Measurements from ENCODE around the gene LURAP1L.
A peak's percentile ranks its signal among the peaks of the same experiment; 100 is the strongest.

Gene LURAP1L, protein sequence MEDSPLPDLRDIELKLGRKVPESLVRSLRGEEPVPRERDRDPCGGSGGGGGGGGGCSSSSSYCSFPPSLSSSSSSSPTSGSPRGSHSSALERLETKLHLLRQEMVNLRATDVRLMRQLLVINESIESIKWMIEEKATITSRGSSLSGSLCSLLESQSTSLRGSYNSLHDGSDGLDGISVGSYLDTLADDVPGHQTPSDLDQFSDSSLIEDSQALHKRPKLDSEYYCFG

DNA sequence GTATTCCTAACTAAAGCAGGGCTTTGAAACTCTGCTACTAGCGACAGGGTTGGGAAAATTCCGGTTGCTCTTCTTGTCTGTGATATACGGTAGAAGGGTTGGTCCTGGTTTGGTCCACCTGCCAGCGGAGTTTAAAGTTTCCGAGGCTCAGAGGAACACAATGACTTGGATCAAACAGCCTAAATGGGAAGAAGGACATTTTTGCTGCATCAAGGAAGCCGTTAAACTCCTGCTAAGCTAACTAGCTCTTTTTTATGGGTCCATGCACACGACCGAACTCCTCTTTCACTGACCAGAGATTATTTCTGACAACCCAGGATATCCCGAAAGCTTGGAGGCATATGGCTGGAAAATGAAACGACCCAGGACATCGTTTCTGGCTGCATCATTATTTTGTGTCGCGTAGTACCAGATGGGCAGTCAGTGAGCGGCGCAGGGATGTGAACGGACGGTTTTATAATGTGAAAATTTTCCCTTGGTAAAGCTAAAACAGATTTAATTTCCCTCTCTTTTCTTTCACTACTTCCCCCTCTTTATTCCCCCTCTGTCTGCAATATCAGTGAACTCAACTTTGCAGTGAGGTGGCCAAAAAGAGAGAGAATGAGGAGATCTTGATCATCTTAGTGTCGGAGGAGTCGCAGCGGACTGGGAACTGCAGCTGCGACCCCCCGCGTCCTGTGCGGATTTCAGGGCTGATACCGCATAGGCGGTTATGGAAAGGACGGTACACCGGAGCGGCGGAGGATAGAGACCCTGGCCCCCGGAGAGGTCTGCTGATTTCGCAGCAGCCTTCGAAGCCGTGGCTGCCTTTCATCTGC lies at the start of gene LURAP1L:
Gene LURAP1L, plus strand, starts transcription at position 160 of the 818 bp plus-strand sequence. CDS start 696 bp downstream, outside the sequence.
- DNase-seq, result peak; percentile 66

DNA sequence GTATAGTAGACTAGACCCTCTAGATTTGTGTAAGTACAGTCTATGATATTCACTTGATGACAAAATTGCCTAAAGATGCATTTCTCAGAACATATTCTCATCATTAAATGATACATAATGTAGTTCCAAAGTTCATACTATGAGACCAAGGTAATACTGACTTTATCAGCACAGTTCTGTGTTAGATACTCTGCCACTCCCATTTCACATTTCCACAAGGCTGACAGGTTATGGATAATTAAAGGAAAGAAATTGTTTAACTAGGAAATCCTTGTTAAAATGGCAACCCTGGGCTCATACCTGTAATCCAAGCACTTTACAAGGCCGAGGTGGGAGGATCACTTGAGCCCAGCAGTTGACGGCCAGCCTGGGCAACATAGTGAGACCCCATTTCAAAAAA lies 48.0 kb upstream of the LURAP1L start:
- no peak for DNase-seq

DNA sequence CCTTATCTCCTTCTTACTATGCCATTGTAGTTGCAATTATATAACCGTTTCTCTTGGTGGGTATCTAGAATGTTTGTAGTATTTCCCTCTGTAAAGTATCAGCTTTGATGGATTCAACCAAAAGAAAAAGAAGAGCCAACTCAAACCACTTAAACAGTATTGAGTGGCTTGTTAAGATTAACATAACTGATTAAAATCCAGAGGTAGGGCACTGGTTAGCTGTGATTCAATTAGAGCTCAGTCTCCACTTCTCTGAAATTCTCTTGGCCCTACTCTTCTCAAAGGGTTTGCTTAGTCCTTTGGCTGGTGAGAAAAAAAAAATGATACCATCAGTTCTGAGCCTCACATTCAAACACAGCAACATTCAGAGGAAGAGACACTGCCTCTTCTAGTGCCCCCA lies 44.6 kb upstream of the LURAP1L start:
- DNase-seq, result no peak

DNA sequence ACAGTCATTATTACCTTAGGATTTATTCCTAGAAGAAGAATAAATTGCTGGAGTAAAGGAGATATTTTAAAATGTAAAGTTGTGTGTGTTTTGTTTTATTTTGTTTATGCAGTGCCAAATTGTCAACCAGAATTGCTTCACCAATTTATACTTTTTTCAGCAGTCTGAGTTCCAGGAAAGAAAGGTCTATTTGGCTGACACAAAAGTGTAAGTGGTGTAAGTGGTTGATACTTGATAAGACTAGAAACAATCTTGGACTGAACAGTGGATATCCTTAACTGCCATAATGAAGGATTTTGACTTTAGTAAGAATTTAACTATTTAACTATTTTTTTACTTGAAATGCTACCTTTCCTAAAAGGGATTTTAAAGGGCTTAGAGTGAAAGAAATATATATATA lies 43.9 kb upstream of the LURAP1L start:
- no peak for DNase-seq

DNA sequence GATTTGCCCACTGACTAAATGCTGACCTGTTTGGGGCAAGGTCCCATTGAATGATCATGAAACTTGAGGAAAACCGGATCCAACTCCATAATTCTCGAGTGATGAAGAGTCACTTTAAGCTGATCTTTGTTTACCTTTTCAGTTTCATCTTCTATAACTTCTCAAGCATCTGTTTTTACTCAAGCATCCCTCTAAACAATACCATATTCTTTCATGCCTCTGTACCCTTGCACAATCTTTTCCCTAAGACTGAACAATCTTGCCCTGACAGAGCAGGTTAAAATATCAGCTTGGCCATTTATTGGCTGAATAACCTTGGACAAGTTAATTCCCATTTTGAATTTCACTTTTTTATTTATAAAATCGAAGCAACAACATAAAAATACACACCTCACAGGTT lies 41.8 kb upstream of the LURAP1L start:
- no peak for DNase-seq

DNA sequence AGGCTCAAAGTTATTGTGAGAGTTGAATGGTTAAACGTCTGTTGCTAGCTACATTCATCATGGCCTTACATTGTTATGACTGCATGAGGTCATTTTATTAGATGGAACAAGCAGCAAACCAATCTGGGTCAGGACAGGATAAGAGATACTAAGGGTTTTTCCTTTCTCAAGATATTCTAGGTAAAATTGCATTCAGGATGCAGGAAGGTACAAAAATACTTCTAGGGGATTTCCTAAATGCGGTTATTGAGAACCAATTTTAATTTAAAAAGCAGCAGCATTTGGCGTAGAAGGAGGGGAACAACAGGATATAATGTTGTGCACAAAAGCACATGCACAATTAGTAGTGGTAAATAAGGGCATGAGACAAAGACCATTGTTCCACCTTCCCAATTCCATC lies 39.2 kb upstream of the LURAP1L start:
- DNase-seq, result no peak

DNA sequence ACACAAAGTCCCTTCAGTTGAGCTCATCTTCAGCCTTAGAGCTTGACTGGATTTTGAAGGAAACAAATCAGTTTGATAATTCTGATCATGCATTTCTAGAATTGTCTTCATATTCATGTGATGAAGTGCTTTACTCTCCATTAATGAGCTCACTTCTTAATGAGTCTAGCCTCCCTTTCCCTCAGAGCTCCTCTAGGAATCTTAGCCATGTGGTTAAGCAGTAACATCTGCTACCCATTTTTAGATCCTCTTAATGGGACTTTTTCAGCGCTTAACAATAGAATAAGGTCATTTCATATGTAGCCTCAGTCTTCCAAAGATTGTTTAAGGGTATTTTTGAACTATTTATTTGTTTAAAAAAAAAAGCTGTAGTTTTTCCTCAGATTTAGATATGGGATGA lies 36.9 kb upstream of the LURAP1L start:
- DNase-seq, result no peak

DNA sequence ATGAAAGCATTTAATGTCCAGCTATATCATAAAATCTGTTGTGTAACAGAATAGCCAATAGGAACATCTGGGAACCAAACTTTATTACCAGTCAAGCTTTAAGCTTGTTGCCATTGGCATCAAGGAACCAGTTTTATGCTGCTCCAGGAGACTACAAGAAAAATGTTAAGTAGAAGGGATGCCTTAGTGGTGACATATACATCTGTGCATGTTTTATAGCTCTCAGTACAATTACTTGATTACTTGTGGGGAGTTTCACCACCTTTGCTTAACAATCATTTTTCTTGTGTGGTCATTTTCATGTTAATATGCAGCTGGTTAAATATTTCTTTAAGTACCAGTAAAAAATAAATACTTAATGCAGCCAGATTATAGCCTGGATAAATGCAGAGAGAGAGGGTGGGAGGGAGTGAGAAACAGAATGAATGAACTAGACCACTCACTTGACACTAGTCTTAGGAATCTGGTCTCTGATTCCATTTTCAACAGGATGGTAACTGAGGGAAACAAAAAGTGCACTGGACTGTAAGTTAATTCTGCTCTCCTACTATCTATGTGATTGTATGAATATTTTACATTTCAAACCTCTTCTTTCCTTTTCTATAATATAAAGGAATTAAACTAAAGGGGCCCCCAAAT lies 35.7 kb upstream of the LURAP1L start:
- DNase-seq, result no peak

DNA sequence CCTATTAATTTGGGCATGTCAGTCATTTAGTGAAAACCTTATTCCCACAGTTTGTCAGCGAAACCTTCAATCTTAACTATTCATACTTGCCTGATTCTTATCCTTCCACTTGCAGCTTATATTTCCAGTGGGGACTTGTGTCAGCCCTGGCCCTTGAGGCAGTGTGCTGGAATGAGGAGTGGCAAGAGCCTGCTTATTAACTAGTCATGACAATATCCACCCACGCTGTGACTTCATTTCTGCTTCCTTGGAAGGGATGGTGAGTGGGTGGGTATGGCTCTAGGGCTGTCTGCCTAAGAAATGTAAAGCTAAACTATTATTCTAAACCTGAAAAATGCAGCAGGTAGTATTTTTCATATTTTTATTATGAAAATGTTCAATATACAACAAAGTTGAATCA lies 34.0 kb upstream of the LURAP1L start:
- no peak for DNase-seq

DNA sequence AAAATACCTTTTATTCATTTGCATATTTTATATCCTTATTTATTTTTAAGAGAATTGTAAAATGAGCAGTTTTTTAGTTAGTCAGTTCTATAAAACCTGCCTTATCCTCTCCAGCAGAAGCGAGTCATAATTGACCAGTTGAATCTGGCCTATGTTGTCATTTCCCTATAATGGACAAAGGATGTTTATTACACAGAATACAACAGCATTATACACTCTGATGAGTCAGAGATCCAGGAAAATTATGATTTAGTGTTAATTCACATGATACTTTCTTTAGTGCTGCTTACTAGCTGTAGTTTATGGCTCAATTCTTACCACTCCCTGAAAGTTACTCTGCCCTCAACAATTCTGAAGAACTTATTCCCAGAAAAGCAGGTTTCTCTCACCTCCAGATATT lies 26.8 kb upstream of the LURAP1L start:
- no peak for DNase-seq

DNA sequence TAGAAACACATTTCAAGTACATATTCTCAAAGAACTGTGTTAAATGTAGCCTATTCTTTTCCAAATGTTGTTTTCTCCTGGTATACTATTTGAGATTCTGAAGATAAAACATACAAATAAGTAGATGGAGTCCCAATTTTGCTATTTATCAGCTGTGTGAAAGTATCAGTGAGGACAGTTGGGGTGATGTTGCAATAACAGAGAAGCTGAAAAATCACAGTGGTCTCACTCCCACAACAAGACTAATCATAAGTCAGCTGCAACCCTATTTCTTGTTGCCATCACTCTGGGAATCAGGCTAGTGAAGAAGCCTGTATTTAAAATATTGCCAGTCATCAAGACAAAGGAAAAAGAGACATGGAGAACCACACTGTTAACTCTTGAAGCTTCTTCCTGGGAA lies 25.9 kb upstream of the LURAP1L start:
- no peak for DNase-seq

DNA sequence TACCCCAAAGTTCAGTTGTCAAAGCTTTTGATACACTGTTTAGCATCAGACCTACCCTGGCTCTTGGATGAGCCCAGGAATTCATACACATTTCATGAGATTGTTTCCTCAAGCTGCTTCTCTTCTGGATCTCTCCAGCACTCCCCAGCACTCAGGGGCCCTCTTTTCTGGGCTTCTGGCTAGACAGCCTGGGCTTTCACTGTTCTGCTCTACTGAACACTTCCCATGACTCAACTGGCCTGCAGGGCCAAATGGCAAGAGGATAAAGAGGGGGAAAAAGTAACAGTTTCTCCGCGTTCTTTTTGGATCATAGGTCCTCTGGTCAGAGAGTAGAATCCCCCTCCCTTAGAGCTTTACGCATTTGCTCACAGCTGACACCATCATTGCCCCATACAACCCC lies 20.9 kb upstream of the LURAP1L start:
- DNase-seq, result no peak

DNA sequence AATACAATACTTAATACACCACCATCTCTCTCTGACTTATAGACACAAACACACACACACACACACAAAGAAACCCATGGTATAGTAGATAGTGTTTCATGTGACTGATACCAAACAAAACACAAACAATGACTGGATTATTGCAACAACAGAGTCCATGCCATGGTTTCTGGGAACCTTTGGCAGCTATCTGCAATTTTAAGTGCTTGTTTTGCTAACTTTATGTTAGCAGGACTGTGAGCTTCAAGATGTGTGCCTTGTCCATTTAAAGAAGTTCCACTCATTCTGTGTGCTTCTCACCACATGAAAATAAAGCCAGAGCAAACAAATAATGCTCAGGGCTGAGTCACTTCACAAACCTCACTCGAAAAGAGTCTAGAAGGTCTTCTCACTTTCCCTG lies 15.1 kb upstream of the LURAP1L start:
- DNase-seq, result no peak

DNA sequence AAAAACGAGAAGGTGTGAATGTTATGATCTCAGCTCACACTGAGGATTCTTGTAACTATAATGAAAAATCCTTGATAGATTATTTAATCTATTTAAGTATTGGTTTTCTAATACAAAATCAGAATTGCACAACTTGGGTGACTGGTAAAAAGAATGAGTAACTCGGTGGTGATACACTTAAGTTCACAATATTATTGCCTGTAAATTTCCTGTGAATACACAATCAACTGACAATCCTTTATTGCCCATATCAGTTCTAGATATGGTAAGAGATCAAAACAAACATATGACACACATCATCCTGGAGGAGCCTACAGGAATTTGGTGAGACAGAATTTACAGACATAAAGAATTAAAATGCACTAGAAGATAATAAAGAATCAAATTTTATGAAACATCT lies 14.1 kb upstream of the LURAP1L start:
- no peak for DNase-seq

DNA sequence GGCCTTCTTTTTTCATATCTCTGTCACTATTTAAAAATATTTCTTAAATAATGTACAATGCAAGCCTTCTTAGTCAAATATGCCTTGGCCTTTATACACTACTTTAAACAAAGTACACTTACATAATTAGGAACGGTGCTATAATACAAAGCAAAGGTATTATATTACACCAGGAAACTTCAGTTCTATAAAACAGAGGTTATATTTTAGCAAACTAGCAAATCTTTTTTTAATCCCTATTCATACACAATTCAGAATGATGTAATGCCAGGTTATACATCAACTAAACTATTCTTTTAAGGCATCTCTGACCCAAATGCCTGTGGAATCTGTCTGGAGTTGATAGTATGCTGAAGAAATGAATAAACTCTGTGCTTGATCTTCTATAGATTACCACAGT lies 10.7 kb upstream of the LURAP1L start:
- no peak for DNase-seq

DNA sequence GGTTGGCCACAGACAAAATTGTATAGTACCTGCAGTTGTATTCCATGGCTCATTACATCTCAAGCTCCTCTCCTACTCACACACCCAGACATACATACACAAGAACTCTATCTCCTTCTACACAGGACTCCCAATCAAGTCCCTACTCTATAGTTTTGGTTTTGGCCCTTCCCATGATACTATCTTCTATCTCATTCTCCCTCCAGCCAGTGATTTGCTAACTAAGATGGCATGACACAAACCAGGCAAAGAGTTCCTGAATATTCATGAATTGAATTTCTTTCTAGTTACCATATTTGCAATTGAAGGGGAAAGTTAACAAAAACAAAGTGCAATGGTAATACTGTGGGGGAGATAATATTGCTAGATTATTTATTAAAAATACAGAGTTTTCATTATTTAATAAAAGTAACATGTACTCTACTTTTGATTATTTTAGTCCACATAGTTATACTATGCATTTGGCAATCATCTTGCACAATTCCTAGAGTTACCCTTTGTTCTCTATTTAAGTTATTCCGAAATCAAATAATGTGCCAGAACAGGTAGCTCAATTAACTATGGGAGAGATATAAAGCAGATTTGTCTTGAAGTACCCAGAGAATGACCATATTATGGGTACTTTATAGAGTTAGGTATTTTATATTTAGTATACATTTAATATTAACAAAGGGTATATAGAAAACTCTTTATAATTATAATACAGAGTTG lies 9.6 kb upstream of the LURAP1L start:
- DNase-seq, result no peak

DNA sequence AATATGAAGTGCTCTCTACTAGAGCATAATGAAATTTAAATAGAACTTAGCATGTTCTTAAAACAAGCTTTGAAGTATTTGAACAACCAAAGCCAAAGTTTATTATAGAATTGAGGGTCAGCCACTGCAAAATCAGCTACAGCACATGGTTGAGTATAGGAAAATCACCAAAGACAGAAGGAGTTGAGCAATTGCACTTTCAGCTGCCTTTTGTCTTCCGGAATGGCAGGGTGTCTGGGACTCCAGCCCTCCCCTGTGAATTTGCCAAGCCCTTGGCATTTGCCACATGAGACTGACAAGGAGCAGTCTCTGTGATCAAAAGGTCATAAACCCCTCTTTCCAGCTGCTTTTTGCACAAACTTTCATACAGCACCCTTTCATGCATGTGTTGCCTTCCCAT lies 8.5 kb upstream of the LURAP1L start:
- DNase-seq, result no peak

DNA sequence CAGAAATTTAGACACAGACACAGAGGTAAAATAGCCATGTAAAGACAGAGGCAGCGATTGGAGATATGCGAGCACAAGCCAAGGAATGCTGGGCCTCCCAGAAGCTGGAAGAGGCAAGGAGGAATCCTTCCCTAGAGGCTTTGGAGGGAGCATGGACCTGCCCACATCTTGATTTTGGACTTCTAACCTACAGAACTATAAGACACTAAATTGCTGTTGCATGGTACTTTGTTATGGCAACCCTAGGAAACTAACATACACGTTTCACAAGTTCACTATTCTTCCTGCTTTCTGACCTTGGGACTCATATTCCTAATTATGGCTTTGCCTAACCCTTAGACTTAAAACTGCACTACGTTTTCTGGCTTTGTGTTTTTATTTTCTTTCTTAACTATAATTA lies 4.6 kb upstream of the LURAP1L start:
- DNase-seq, result no peak

DNA sequence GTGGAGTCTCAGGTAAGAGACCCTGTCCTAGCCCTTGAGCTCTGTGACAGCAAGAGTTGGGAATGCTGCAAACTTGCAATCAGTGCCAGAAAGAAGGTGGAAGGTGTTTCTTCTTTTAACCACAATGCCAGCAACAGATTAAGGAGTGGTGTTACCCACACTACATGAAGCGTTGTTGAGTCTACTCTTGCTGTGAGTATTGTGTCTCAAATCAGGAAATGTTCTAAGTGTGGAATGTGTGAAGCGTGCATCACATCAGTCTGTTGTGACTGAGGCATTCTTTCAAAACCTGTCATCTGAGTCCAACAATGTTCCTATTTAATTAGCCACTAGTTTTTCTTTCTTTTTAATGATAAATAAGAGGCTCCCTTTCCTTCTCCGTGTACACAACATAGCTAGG lies 2.9 kb upstream of the LURAP1L start:
- DNase-seq, result no peak

DNA sequence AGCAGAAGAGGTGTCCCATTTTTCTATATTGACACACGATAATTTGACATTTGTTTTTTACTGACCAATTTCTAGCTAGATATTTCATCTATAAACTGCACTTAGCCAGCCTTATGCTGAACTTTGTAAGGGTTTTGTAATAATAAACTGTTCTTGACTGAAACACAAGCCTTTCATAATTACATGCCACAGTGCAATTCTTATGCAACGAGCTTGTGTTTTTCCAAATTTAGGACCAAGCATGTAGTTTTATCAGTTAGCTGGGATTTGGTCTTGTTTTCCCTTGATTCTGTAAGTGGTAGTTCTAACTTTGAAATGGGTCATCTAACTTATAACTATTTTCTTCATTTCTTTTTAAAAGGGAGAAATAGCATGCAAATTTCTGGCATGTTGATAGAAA lies 1.3 kb upstream of the LURAP1L start:
- no peak for DNase-seq

DNA sequence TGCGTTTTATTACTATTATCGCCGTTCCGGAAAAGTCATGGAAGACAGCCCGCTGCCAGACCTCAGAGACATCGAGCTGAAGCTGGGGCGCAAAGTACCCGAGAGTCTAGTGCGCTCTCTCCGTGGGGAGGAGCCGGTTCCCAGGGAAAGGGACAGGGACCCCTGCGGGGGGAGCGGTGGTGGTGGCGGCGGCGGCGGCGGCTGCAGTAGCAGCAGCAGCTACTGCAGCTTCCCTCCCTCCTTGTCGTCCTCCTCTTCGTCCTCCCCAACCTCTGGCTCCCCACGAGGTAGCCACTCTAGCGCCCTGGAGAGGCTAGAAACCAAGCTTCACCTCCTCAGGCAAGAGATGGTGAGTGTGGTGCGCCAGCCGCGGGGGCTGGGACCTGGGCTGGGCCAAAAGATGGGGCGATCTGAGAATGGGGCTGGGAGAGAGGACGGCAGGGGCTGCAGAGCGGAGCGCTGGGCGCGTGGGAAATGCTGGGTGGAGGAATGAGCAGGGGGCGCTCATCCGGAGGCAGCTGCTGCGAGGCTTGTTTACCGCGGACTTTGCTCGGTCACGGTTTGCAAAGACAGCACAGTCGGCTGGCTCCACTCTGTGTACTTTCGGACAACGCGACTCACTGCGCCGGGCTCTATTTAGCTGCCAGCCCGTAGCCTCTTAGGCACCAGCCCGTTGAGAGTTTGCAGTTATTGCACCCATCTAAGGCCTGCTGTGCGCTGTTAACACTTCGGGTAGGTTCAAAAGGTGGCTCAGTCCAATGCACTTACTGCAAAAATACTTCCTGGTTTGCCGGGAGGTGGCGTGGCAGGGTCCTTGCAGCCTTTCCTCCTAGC lies 1.1 kb downstream of the LURAP1L start:
- peak; percentile 66 for DNase-seq

DNA sequence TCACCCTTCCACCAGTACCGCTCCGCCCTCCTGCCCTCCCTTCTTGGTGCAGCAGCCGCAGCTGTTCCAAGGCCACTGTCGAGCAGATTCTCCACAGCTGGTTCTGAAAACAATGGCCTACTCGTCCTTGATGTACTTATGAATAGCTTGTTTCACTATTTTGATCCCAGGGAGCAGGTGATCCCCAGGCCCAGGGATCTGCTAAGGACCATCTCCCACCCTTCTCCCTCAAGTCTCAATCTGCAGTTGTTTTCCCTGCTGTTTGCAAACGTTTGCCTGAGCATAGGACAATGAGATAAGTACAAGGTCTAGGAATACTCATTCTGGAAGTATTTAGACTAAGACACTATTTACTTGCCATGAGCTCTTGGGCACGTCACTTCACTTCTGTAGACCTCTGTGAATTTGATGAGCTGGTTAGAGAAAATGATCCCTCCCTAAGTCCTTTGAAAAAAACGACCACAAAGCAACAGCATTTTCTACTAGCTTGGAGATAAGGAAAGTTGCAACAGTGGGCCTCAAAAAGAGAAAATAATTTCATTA lies 1.8 kb downstream of the LURAP1L start:
- DNase-seq, result no peak

Data from NCI-H1105 (cell line).